NCI-H446 (cell line): Measurements from ENCODE around the gene NIF3L1.
"Not testable (repeated sequence)": the region's sequence is repeated elsewhere in the genome, so short reads cannot be mapped to it uniquely, and the experiment has no call there.

Experiments
- DNase-seq, 2 experiments: peaks; one replicate each; lab custom pipeline; 2025; lab: John Stamatoyannopoulos, UW

The NIF3L1 gene

GRCh38 chr2:200871151-200871550 lies 18.0 kb upstream of the NIF3L1 start:
- DNase-seq: no peak

- no peak for DNase-seq
Observed at GRCh38 chr2:200873560-200873959, 15.6 kb upstream of the NIF3L1 start.

GRCh38 chr2:200877443-200877842 lies 11.7 kb upstream of the NIF3L1 start:
- DNase-seq: no peak

GRCh38 chr2:200878289-200878880 lies 10.8 kb upstream of the NIF3L1 start:
- no peak for DNase-seq

GRCh38 chr2:200881715-200882249 lies 7.4 kb upstream of the NIF3L1 start:
- not testable (repeated sequence) for DNase-seq

- no peak for DNase-seq
Observed at GRCh38 chr2:200899482-200899881, 10.3 kb downstream of the NIF3L1 start.

- DNase-seq: peak; percentile 12 to 74
Observed at GRCh38 chr2:200901459-200902072, 12.4 kb downstream of the NIF3L1 start.

GRCh38 chr2:200905618-200906296 lies 16.6 kb downstream of the NIF3L1 start:
- DNase-seq: peak; percentile 14 to 47

- no peak for DNase-seq
Observed at GRCh38 chr2:200909958-200910357, 20.8 kb downstream of the NIF3L1 start.

- no peak for DNase-seq
Observed at GRCh38 chr2:200913654-200914053, 24.5 kb downstream of the NIF3L1 start.

GRCh38 chr2:200922439-200922838 lies 33.3 kb downstream of the NIF3L1 start:
- DNase-seq: no peak

GRCh38 chr2:200929334-200930249 lies 40.4 kb downstream of the NIF3L1 start:
- no peak for DNase-seq

GRCh38 chr2:200930947-200931626 lies 41.9 kb downstream of the NIF3L1 start:
- DNase-seq: no peak

GRCh38 chr2:200939832-200940231 lies 50.7 kb downstream of the NIF3L1 start:
- no peak for DNase-seq

GRCh38 chr2:200943527-200944105 lies 54.4 kb downstream of the NIF3L1 start:
- no peak for DNase-seq

GRCh38 chr2:200944467-200945394 lies 55.6 kb downstream of the NIF3L1 start:
- DNase-seq: no peak

- DNase-seq: no peak
Observed at GRCh38 chr2:200945395-200945729, 56.2 kb downstream of the NIF3L1 start.

GRCh38 chr2:200950378-200950777 lies 61.2 kb downstream of the NIF3L1 start:
- no peak for DNase-seq
